ENCODE measurements around the gene ARMC2.

- no peak for TF ChIP-seq RAD21 (IDR thresholded peaks at IDR 0.05; ENCODE audit: low read length)
- TF ChIP-seq YY1 (IDR thresholded peaks at IDR 0.05; ENCODE audit: low read depth): no peak
- TF ChIP-seq CTCF (IDR thresholded peaks at IDR 0.05): no peak
- no peak for TF ChIP-seq GATA2 (CRISPR knock-in tag; IDR thresholded peaks at IDR 0.05)
- TF ChIP-seq NRF1 (IDR thresholded peaks at IDR 0.05; ENCODE audit: low read depth, low read length): no peak
- no peak for TF ChIP-seq USF2 (IDR thresholded peaks at IDR 0.05; ENCODE audit: borderline replicate concordance, low read depth, low read length)
- TF ChIP-seq JUND (IDR thresholded peaks at IDR 0.05): no peak
- no peak for TF ChIP-seq POLR2AphosphoS5 (IDR thresholded peaks at IDR 0.05; ENCODE audit: low read depth, low read length)
- TF ChIP-seq SMC3 (IDR thresholded peaks at IDR 0.05; ENCODE audit: low read depth, low read length): no peak
Observed at GRCh38 chr6:109010705-109011102, 162.5 kb downstream of the ARMC2 start.
